OCI-LY1 (cell line): ENCODE data around the gene LSP1.

Source experiments
- EZH2 ChIP-seq: fragments of 200-600 bp; sonication (generic), shearing (Covaris generic); IDR thresholded peaks from 2 replicates; pipeline ENCODE4 v1.8.0; 2017; ENCODE audit warnings: borderline replicate concordance, mixed run types, mild to moderate bottlenecking, antibody characterized with exemption, low read length, moderate library complexity, mixed read lengths
- TF ChIP-seq, protein P1 (sequence below): fragments of 200-600 bp; sonication (generic), shearing (Covaris generic); IDR thresholded peaks from 2 replicates; pipeline ENCODE4 v1.5.1; 2017; ENCODE audit warnings: mild to moderate bottlenecking, antibody characterized with exemption, low read length, moderate library complexity, mixed read lengths

- TF ChIP-seq EZH2: no peak
- TF ChIP-seq, protein P1, sequence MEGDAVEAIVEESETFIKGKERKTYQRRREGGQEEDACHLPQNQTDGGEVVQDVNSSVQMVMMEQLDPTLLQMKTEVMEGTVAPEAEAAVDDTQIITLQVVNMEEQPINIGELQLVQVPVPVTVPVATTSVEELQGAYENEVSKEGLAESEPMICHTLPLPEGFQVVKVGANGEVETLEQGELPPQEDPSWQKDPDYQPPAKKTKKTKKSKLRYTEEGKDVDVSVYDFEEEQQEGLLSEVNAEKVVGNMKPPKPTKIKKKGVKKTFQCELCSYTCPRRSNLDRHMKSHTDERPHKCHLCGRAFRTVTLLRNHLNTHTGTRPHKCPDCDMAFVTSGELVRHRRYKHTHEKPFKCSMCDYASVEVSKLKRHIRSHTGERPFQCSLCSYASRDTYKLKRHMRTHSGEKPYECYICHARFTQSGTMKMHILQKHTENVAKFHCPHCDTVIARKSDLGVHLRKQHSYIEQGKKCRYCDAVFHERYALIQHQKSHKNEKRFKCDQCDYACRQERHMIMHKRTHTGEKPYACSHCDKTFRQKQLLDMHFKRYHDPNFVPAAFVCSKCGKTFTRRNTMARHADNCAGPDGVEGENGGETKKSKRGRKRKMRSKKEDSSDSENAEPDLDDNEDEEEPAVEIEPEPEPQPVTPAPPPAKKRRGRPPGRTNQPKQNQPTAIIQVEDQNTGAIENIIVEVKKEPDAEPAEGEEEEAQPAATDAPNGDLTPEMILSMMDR: no peak
Measured at GRCh38 chr11:1843098-1843473, 9.8 kb upstream of the LSP1 start.
